Measurements from ENCODE around the gene CTSC.
"Not testable (repeated sequence)": the region's sequence is repeated elsewhere in the genome, so short reads cannot be mapped to it uniquely, and the experiment has no call there.

CTSC gene

DNA sequence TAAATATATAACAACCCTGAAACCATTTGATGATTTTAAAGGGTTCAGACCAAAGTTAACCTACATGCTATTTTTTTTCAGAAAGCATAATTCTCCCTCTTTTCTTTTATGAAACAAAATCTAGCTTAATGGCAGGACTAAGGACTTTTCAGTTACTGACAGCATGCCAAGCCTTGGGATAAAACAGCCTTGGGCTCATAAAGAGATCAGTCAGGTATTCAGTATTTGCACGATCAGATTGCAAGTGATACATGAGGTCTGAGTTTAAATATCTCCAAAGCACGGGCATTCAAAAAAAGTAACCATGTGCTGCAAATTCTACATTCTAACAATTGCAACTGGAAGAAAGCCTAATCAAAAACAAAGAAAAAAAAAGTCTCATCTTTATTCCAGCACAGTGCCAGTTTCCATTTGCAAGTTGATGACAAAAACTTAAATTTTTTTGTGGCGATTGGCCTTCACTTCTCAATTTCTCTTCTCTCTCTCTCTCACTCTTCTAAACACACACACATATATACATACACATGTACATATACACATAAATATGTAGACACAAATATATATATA lies 60.1 kb downstream of the CTSC start:
- no peak for DNase-seq

GRCh38 chr11:88275636-88276035 lies 61.9 kb downstream of the CTSC start:
- DNase-seq: no peak

GRCh38 chr11:88266919-88267318 lies 70.6 kb downstream of the CTSC start:
- DNase-seq: no peak

GRCh38 chr11:88266157-88266556 lies 71.4 kb downstream of the CTSC start:
- DNase-seq: no peak

GRCh38 chr11:88259431-88259830 lies 78.1 kb downstream of the CTSC start:
- no peak for DNase-seq

DNA sequence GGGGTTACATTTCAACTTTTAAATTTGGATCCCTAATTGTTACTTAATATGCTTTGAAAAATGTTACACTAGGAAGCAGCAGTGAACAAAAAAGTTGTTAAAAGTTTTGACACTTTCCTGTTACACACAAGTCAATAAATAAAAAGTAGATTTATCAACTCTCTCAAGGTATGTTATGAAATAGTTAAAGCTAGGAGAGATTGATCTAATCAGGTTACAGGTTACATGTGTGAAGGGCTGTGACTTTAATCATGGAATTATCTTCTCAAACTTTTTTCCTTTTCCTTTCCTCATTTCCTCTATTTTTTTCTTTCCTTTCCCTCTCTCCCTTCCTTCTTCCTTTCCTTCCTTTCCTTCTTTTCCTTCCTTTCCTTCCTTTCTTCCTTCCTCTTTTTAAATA lies 85.3 kb downstream of the CTSC start:
- DNase-seq: no peak

DNA sequence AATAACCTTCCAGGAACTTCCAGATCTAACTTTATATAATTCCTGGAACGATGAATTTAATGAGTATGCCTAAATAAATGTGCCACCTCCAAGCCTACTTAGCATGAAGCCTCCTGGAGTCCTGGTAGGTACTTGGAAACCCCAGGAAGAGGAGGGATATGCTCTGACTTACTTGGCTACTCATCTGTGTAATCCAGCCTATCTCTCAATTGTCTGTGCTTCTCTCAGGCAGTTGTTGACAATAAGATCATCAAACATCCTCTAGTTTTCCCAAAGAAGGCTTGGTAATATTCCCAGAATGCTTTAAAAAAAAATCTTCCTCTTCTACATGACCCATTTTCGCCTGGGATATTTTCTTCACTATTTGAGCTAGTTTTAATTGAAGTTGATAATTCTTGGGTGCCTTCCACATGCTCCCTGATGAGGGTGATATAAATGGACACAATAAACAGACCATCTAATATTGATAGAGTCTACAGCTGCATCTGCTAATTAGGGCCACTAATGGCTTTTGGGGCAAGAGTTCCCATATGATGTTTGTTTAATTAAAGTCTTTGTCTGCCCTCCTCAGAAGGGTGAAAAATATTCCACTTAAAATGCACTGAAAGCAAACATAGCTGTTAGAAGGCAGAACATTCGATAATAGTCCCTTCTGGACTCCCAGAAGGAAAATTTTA lies 86.8 kb downstream of the CTSC start:
- no peak for DNase-seq

- no peak for DNase-seq
Observed at GRCh38 chr11:88249706-88250105, 87.8 kb downstream of the CTSC start.

GRCh38 chr11:88246696-88247095 lies 90.8 kb downstream of the CTSC start:
- no peak for DNase-seq

GRCh38 chr11:88245576-88245975 lies 92.0 kb downstream of the CTSC start:
- DNase-seq: not testable (repeated sequence)

Data from activated T-cell treated with anti-CD3 and anti-CD28 coated beads, Interleukin-2, amount 50 U/mL, for 1 hour (primary cell).